Measurements from ENCODE around the gene HAUS7.

DNA sequence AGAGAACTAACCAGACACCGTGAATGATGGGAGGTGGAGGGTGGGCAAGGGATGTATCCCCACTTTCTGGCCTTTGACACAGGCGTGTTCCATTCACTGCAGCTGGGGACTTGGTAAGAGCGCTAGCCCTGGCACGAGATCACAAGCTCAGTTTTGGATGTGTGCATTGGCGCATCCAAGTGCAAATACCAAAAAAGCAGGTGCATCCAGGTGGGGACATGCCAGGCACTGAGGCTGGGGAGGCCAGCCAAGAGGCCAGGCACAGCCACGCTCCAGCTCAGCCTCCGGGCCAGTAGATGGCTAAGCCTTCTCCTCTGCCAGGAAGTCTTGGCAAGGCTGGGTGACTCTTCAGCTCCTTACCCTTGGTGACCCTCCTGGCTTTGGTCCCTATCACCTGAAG is 63.5 kb downstream of the HAUS7 start:
- TF ChIP-seq CTCF (IDR thresholded peaks at IDR 0.05) (no peak), EP300 (IDR thresholded peaks at IDR 0.05) (no peak), POLR2A (IDR thresholded peaks at IDR 0.05) (no peak), POLR2AphosphoS5 (IDR thresholded peaks at IDR 0.05) (no peak)
